Lower lobe of right lung (tissue), 2 donors: ENCODE data around the gene IKZF1. TPM values are rescaled to one million over a fixed set of nuclear protein-coding genes. Genes with fewer than 3 reads are reported as not detected.

Experiments used
- ATAC-seq, 2 donors: fragments of 200-7000 bp; cut with Tn5 transposase; one replicate each; pipeline ENCODE4 v1.9.1; 2020 to 2022; ENCODE audit warnings: mild to moderate bottlenecking in 2 of 2, moderate library complexity in 2 of 2
- DNase-seq: peaks from one replicate; pipeline ENCODE4 v3.0.0-alpha.2; 2020
- H3K27ac ChIP-seq: fragments of 200-600 bp; one replicate; pipeline ENCODE4 v1.8.0; 2022
- H3K27me3 ChIP-seq: fragments of 200-600 bp; one replicate; pipeline ENCODE4 v1.8.0; 2022; ENCODE audit warnings: low read depth
- H3K36me3 ChIP-seq: fragments of 200-600 bp; one replicate; pipeline ENCODE4 v1.8.0; 2022; ENCODE audit warnings: mild to moderate bottlenecking
- H3K4me1 ChIP-seq: fragments of 200-600 bp; one replicate; pipeline ENCODE4 v1.8.0; 2022
- H3K4me3 ChIP-seq: fragments of 200-600 bp; one replicate; pipeline ENCODE4 v1.8.0; 2022; ENCODE audit warnings: mild to moderate bottlenecking
- H3K9me3 ChIP-seq: fragments of 200-600 bp; one replicate; pipeline ENCODE4 v1.8.0; 2022
- CTCF ChIP-seq: fragments of 200-600 bp; IDR thresholded peaks from one replicate; pipeline ENCODE4 v1.8.0; 2022; ENCODE audit warnings: antibody characterized with exemption, mild to moderate bottlenecking
- intact Hi-C: fragments of 100-400 bp; cut with DNase I; formaldehyde crosslinking; loops from one replicate; pipeline ENCODE4 v1.11.0; 2022
- total RNA-seq: library from RNA; stranded (reverse); fragmentation: NEBNext Ultra II Directional; extraction: Animal tissue kit (Norgen Biotek cat#: 25700); gene quantifications from one replicate; pipeline ENCODE4 v1.2.1, GENCODE V29; 2021
- donor health status: DM: no; HTN: yes; CAD: no; lungs with severe emphysema.

IKZF1 gene
- total RNA-seq, 1 donor from 2014 or later: 61.9 TPM

GRCh38 chr7:50394315-50394714, 89.8 kb downstream of the IKZF1 start:
- no peak for DNase-seq
- Histone ChIP-seq H3K4me1 (peaks cover 5% of the 10 kb centered on the region), H3K27ac (no peak overlapping the region), H3K9me3 (no peaks in the 10 kb centered on the region), H3K4me3 (no peak overlapping the region), H3K36me3 (peaks cover 19% of the 10 kb centered on the region), H3K27me3 (no peaks in the 10 kb centered on the region)
- TF ChIP-seq CTCF: no peak
- intact Hi-C loops: no loop called here
- no peak for ATAC-seq

DNA sequence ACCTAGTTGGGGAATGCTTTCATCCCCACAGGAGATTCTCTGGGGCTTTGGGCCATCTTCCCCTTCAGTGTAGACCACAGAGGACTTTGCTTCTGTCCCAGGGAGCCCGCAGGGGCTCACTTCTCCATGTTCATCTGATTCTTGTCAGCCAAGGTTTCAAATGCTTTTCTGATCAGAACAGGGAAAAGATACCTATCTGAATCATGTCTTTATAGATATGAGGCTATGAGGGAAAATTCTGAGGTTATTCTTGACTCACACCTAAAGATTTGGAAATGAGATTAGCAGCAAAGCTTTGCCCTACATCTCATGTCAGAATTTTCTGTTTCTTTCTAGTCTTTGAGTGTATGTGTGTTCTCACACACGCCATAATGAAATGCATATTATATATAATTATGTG, 92.3 kb downstream of the IKZF1 start:
- intact Hi-C loops: no loop called here
- Histone ChIP-seq H3K9me3 (no peaks in the 10 kb centered on the region), H3K4me3 (no peak overlapping the region), H3K36me3 (peaks cover 25% of the 10 kb centered on the region), H3K27me3 (peaks cover 22% of the 10 kb centered on the region), H3K27ac (no peak overlapping the region), H3K4me1 (peaks cover 5% of the 10 kb centered on the region)
- no peak for TF ChIP-seq CTCF
- DNase-seq: no peak
- ATAC-seq: no peak

DNA sequence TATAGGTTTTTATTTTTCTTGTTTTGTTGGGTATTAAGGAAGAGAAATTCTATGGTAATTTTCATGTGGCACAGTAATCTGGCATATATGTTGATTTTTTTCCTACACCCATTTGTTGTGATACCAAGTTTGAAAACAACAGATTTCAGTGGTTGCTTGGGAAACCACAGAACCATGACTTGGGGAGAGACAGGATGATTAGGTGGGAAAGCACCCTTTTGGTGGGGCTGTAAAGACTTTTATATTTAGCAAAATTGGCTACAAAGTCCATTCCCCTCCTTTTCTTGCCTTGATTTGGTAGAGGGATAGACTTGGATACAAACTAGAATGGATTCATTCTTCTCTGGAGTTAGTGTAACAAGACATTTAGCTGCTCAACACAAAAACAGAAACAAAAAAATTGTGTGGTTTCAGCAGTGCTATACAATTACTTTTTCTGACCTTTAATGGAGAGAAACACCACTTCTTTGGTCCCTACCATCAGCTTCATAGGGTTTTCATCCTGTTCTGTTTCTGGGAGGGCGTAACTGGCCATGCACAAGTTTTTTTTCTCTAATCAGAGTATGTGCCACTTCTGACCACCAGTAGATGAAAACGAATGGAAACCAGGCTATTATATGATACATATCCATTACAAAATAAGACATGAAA, 92.9 kb downstream of the IKZF1 start:
- Histone ChIP-seq H3K4me1 (peaks cover 5% of the 10 kb centered on the region), H3K27me3 (peaks cover 22% of the 10 kb centered on the region), H3K27ac (no peak overlapping the region), H3K4me3 (no peak overlapping the region), H3K36me3 (peaks cover 20% of the 10 kb centered on the region), H3K9me3 (no peaks in the 10 kb centered on the region)
- ATAC-seq (no peak), DNase-seq (no peak)
- no peak for TF ChIP-seq CTCF
- intact Hi-C loops: no loop called here

GRCh38 chr7:50397971-50398324, 93.4 kb downstream of the IKZF1 start:
- TF ChIP-seq CTCF: no peak
- DNase-seq (no peak), ATAC-seq (no peak)
- peaks cover 5% of the 10 kb centered on the region for H3K4me1 ChIP-seq
- H3K27me3 ChIP-seq: peaks cover 22% of the 10 kb centered on the region
- H3K4me3 ChIP-seq: no peak overlapping the region
- peaks cover 20% of the 10 kb centered on the region for H3K36me3 ChIP-seq
- intact Hi-C loops: no loop called here
- no peaks in the 10 kb centered on the region for H3K9me3 ChIP-seq
- no peak overlapping the region for H3K27ac ChIP-seq

- Histone ChIP-seq H3K27me3 (peaks cover 22% of the 10 kb centered on the region), H3K27ac (no peak overlapping the region), H3K9me3 (no peaks in the 10 kb centered on the region), H3K36me3 (peaks cover 20% of the 10 kb centered on the region), H3K4me3 (no peak overlapping the region), H3K4me1 (peaks cover 5% of the 10 kb centered on the region)
- intact Hi-C loops: no loop called here
- no peak for TF ChIP-seq CTCF
- DNase-seq (no peak), ATAC-seq (no peak)
Measured at GRCh38 chr7:50399206-50399605, 94.7 kb downstream of the IKZF1 start.

- Histone ChIP-seq H3K27me3 (peaks cover 22% of the 10 kb centered on the region), H3K36me3 (peaks cover 20% of the 10 kb centered on the region), H3K27ac (no peak overlapping the region), H3K4me3 (no peak overlapping the region), H3K4me1 (peaks cover 5% of the 10 kb centered on the region), H3K9me3 (no peaks in the 10 kb centered on the region)
- no peak for TF ChIP-seq CTCF
- no peak for DNase-seq
- no peak for ATAC-seq
- intact Hi-C loops: no loop called here
Measured at GRCh38 chr7:50399635-50400034, 95.1 kb downstream of the IKZF1 start.
